Prostate gland (tissue), 2 donors: ENCODE data around the gene TRRAP. TPM values are rescaled to one million over a fixed set of nuclear protein-coding genes. Genes with fewer than 3 reads are reported as not detected.

Source experiments
- DNase-seq: peaks from one replicate; pipeline ENCODE4 v3.0.0-alpha.2; 2019; ENCODE audit warnings: low spot score
- H3K27ac ChIP-seq, 2 donors: fragments of 200-600 bp; sonication (generic); 2 replicates each; pipeline ENCODE4 v1.5.1; 2017 to 2019
- H3K27me3 ChIP-seq: fragments of 200-600 bp; sonication (generic); replicated peaks from 2 replicates; pipeline ENCODE4 v1.5.1; 2019; ENCODE audit not compliant: insufficient read depth
- H3K36me3 ChIP-seq, 2 donors: fragments of 200-600 bp; sonication (generic); 1 replicate in 1 of 2; 2 replicates in 1 of 2; pipeline versions ENCODE4 v1.5.1 to v1.8.1; 2017 to 2019
- H3K4me1 ChIP-seq: fragments of 200-600 bp; sonication (generic); replicated peaks from 2 replicates; pipeline ENCODE4 v1.5.1; 2019
- H3K4me3 ChIP-seq, 2 donors: fragments of 200-600 bp; sonication (generic); 2 replicates each; pipeline ENCODE4 v1.5.1; 2017 to 2019
- H3K9me3 ChIP-seq: fragments of 200-600 bp; sonication (generic); 2 replicates; pipeline ENCODE4 v1.5.1; 2017
- POLR2A ChIP-seq: fragments of 450-650 bp; IDR thresholded peaks from one replicate; pipeline ENCODE4 v1.6.1; 2016; ENCODE audit warnings: antibody characterized with exemption, mild to moderate bottlenecking
- POLR2AphosphoS5 ChIP-seq: sonication (generic); formaldehyde crosslinking; IDR thresholded peaks from one replicate; pipeline ENCODE4 v1.6.1; 2017; ENCODE audit warnings: antibody characterized with exemption
- WGBS: methylation state at CpG from one replicate; pipeline ENCODE4 v1.1.5; 2018; 5-methylcytosine and 5-hydroxymethylcytosine counted together
- intact Hi-C: fragments of 100-400 bp; cut with DNase I; formaldehyde crosslinking; loops from one replicate; pipeline ENCODE4 v1.14.2; 2022
- total RNA-seq, 2 donors: library from RNA; depleted of rRNA; stranded (reverse); fragments of >200 nt; gene quantifications; one replicate each; pipeline ENCODE4 v1.1.0, GENCODE V29; 2016
- TF ChIP-seq, protein P1 (sequence below), 4 experiments: fragments of 200-600 bp in 2 of 4; fragments of 450-650 bp in 2 of 4; sonication (generic) in 2 of 4; IDR thresholded peaks; 1 replicate in 3 of 4; 2 replicates in 1 of 4; pipeline ENCODE4 v1.5.1; 2016 to 2019; ENCODE audit warnings: antibody characterized with exemption in 4 of 4, mild to moderate bottlenecking in 2 of 4, moderate library complexity in 2 of 4

The TRRAP gene
- total RNA-seq, 2 donors from 2014 or later = 38.3 to 87.4 TPM

DNA sequence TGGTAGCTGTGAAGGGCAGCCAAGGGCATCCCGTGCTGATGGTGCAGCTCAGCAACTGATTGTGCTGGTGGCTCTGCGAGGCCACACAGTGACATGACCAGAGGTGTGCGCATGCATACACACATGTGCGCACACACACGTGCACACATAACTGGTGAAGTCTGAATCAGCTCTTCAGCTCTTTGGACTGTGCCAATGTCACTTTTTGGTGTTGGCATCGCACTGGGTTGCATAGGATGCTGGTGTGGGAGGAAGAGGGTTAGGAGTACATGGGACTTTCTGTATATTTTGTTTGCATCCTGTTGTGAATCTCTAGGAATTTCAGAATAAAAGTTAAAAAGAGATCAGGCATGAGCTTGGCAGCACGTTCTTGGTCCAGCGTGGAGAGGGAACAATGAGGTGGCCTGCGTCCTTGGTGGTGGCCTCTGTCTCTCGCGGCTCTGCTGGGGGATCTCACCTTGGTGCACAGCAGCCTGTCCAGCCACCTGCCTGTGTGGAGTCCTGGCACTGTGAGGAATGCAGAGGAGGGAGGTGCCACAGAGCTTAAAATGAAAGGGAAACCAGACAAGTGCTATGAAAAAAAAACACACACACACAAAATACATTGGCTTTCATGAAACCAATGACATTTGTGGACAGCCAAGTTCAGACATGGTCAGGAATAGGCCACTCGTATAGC lies 124.0 kb downstream of the TRRAP start:
- WGBS = 90% methylated on average over 12 of the region's 12 CpGs
- H3K27me3 ChIP-seq = no peaks in the 10 kb centered on the region
- no peak for DNase-seq

DNA sequence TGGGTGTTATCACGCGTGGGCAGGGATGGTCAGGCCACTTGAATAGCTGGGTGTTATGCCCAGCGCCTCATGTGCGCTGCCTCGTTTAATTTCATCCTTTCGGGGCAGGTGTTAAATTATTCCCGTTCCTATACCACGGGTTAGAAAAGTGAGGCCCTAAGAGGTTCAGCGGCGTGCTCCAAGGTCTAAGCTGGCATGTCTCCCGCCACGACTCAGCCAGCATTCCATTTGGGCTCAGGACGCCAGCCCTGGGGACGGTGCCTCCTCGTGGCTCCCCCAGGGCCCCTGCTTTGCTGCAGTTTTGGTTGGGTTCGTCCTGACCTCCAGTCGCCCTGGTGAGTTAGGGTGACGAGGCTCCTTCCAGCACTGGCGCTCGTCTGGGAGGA lies 124.5 kb downstream of the TRRAP start:
- no peaks in the 10 kb centered on the region for H3K27me3 ChIP-seq
- no peak overlapping the region for H3K27ac ChIP-seq
- peaks cover 0 to 9% of the 10 kb centered on the region in 2 donors for H3K36me3 ChIP-seq
- no peaks in the 10 kb centered on the region for H3K9me3 ChIP-seq
- no peak for TF ChIP-seq POLR2A
- no peak for TF ChIP-seq POLR2AphosphoS5
- TF ChIP-seq, protein P1, sequence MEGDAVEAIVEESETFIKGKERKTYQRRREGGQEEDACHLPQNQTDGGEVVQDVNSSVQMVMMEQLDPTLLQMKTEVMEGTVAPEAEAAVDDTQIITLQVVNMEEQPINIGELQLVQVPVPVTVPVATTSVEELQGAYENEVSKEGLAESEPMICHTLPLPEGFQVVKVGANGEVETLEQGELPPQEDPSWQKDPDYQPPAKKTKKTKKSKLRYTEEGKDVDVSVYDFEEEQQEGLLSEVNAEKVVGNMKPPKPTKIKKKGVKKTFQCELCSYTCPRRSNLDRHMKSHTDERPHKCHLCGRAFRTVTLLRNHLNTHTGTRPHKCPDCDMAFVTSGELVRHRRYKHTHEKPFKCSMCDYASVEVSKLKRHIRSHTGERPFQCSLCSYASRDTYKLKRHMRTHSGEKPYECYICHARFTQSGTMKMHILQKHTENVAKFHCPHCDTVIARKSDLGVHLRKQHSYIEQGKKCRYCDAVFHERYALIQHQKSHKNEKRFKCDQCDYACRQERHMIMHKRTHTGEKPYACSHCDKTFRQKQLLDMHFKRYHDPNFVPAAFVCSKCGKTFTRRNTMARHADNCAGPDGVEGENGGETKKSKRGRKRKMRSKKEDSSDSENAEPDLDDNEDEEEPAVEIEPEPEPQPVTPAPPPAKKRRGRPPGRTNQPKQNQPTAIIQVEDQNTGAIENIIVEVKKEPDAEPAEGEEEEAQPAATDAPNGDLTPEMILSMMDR (IDR thresholded peaks at IDR 0.05) = no peak
- intact Hi-C loops = no loop called here
- H3K4me3 ChIP-seq = no peak overlapping the region
- 89% methylated on average over 20 of the region's 20 CpGs for WGBS
- no peak for DNase-seq
- H3K4me1 ChIP-seq = no peaks in the 10 kb centered on the region

More for the DNA sequence above, 124.0 kb downstream of the TRRAP start:
- intact Hi-C loops = no loop called here
- Histone ChIP-seq H3K4me3 (no peak overlapping the region), H3K27ac (no peak overlapping the region), H3K9me3 (no peaks in the 10 kb centered on the region), H3K4me1 (no peaks in the 10 kb centered on the region), H3K36me3 (peaks cover 0 to 9% of the 10 kb centered on the region in 2 donors)
- TF ChIP-seq, protein P1 (IDR thresholded peaks at IDR 0.05) = no peak
- TF ChIP-seq POLR2A = no peak

DNA sequence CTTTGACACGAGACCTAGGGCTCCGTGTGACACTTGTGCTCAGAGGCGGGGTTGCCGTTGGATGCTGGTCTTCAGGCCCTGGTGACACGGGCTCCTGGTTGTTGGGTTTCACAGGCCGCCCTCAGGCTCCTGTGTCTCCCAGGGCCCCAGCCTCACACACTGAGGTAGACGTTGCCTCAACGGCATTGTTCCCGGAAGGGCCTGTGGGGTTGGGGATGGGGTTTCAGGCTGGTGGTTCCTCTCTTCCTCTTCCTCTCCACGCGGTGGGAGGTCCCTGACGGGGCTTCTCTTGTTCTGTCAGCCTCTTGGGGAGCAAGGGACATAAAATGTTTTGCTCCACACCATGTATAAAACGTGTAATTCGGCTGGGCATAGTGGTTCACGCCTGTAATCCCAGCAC lies 125.1 kb downstream of the TRRAP start:
- no peak overlapping the region for H3K27ac ChIP-seq
- 91% methylated on average over 15 of the region's 15 CpGs for WGBS
- DNase-seq = no peak
- intact Hi-C loops = no loop called here
- no peaks in the 10 kb centered on the region for H3K27me3 ChIP-seq
- H3K4me1 ChIP-seq = no peaks in the 10 kb centered on the region
- H3K4me3 ChIP-seq = no peak overlapping the region
- peaks cover 0 to 9% of the 10 kb centered on the region in 2 donors for H3K36me3 ChIP-seq
- no peaks in the 10 kb centered on the region for H3K9me3 ChIP-seq
- TF ChIP-seq POLR2AphosphoS5 (no peak), POLR2A (no peak)
- TF ChIP-seq, protein P1 (IDR thresholded peaks at IDR 0.05) = no peak

DNA sequence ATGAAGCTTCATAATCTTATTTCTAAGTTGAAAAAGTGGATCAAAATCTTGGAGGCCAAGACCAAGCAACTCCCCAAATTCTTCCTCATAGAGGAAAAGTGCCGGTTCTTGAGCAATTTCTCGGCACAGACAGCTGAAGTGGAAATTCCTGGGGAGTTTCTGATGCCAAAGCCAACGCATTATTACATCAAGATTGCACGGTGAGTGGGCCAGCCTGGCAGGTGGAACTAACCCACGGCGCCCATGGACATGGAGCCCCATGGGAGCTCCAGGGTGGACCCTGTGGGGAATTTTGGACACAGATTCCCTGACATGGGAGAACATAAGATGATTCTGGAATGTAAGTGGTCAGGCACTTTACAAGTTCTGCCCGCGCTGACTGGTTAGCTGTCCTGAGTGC lies 125.9 kb downstream of the TRRAP start:
- Histone ChIP-seq H3K27me3 (no peaks in the 10 kb centered on the region), H3K36me3 (peaks cover 0 to 9% of the 10 kb centered on the region in 2 donors), H3K9me3 (no peaks in the 10 kb centered on the region), H3K4me1 (no peaks in the 10 kb centered on the region), H3K4me3 (no peak overlapping the region), H3K27ac (no peak overlapping the region)
- intact Hi-C loops = no loop called here
- 92% methylated on average over 8 of the region's 8 CpGs for WGBS
- DNase-seq = no peak
- TF ChIP-seq, protein P1 (IDR thresholded peaks at IDR 0.05) = no peak
- no peak for TF ChIP-seq POLR2AphosphoS5

DNA sequence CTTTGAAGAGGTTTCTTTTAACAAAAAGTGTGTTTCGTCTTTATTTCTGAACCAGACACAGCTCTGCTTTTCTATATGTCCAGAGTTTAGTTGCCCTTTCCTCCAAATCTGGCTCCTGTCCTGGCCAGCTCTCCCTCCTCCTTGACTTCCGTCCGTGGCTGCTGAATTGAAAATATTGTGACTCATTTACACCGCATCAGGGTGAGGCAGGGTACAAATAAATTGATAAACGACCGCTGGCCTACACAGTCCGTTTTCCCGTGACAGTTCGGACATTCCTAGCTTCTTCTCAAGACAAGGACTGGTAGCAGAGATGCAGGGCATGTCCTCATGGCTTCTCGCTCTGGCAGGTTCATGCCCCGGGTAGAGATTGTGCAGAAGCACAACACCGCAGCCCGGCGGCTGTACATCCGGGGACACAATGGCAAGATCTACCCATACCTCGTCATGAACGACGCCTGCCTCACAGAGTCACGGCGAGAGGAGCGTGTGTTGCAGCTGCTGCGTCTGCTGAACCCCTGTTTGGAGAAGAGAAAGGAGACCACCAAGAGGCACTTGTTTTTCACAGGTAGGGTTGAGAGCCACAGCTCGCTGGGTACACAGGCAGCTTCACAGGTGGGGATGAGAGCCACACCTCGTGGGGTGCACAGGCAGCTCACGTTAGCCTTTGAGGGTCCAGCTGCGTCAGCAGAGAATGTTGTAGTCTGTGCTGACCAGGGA lies 126.6 kb downstream of the TRRAP start:
- intact Hi-C loops = no loop called here
- WGBS = 91% methylated on average over 26 of the region's 26 CpGs
- TF ChIP-seq, protein P1 (IDR thresholded peaks at IDR 0.05) = no peak
- no peak for TF ChIP-seq POLR2AphosphoS5
- no peak for TF ChIP-seq POLR2A
- Histone ChIP-seq H3K9me3 (no peaks in the 10 kb centered on the region), H3K4me3 (no peak overlapping the region), H3K4me1 (no peaks in the 10 kb centered on the region), H3K27ac (no peak overlapping the region), H3K27me3 (no peaks in the 10 kb centered on the region), H3K36me3 (peaks cover 0 to 9% of the 10 kb centered on the region in 2 donors)
- DNase-seq = no peak
